ENCODE results near the gene S100A2. TPM values are rescaled to one million over a fixed set of nuclear protein-coding genes. Genes with fewer than 3 reads are reported as not detected.

Gene S100A2
- total and polyA plus RNA-seq, 2 experiments from 2014 or later, result 0.66 to 0.89 TPM

GRCh38 chr1:153583976-153584375 is 18.3 kb upstream of the S100A2 start:
- no peaks in the 10 kb centered on the region for H3K9me2 ChIP-seq (ENCODE audit: insufficient read depth)
- H3K27me3 ChIP-seq (ENCODE audit: insufficient read depth), result no peaks in the 10 kb centered on the region
- H3K4me3 ChIP-seq, result no peak overlapping the region
- no peak overlapping the region for H3K4me2 ChIP-seq
- Mint-ChIP-seq H3K4me1 (peaks cover 9% of the 10 kb centered on the region; the same call in 2 of the 3 replicates), H3K27me3 (ENCODE audit: insufficient read depth, low read depth, poor library complexity) (peaks cover 9% of the 10 kb centered on the region), H3K36me3 (ENCODE audit: low read depth) (no peaks in the 10 kb centered on the region), H3K27ac (no peak overlapping the region), H3K9me3 (no peaks in the 10 kb centered on the region), H3K4me3 (no peak overlapping the region)
- H3K4me1 ChIP-seq (ENCODE audit: insufficient read depth), result peaks cover 6% of the 10 kb centered on the region; the same call in 1 of the 2 replicates
- no peak overlapping the region for H2AFZ ChIP-seq
- DNase-seq (ENCODE audit: low spot score) (no peak), ATAC-seq (no peak)
- no peaks in the 10 kb centered on the region for H3K36me3 ChIP-seq (ENCODE audit: insufficient read depth)
- H4K20me1 ChIP-seq (replicated peaks; ENCODE audit: insufficient read depth), result no peaks in the 10 kb centered on the region
- H3K79me2 ChIP-seq (replicated peaks; ENCODE audit: insufficient read depth), result no peaks in the 10 kb centered on the region
- no peak for TF ChIP-seq JUNB (IDR thresholded peaks at IDR 0.05; ENCODE audit: unreplicated experiment)
- TF ChIP-seq POLR2AphosphoS5 (IDR thresholded peaks at IDR 0.05; ENCODE audit: low read depth), result no peak
- no peak for TF ChIP-seq EZH2 (IDR thresholded peaks at IDR 0.05; ENCODE audit: low read depth, unreplicated experiment)
- no peak for TF ChIP-seq NANOG (IDR thresholded peaks at IDR 0.05; ENCODE audit: borderline replicate concordance)
- no peak for TF ChIP-seq ETS1 (IDR thresholded peaks at IDR 0.05)
- TF ChIP-seq CREB1 (CRISPR knock-in tag; IDR thresholded peaks at IDR 0.05; ENCODE audit: low read depth), result no peak
- TF ChIP-seq ZNF462 (CRISPR knock-in tag; IDR thresholded peaks at IDR 0.05), result no peak
- TF ChIP-seq ZNF331 (CRISPR knock-in tag; IDR thresholded peaks at IDR 0.05; ENCODE audit: low read depth), result no peak
- TF ChIP-seq EZH2phosphoT487 (IDR thresholded peaks at IDR 0.05; ENCODE audit: unreplicated experiment), result no peak
- TF ChIP-seq REST (IDR thresholded peaks at IDR 0.05; ENCODE audit: unreplicated experiment), result no peak
- no peak for TF ChIP-seq ZNF114 (CRISPR knock-in tag; IDR thresholded peaks at IDR 0.05)
- no peak for TF ChIP-seq STAT1 (IDR thresholded peaks at IDR 0.05; ENCODE audit: unreplicated experiment)
- TF ChIP-seq CTCF (conservative IDR thresholded peaks at IDR 0.05; ENCODE audit: low read depth in 2 of 2), result no peak
- no peak overlapping the region for H3K27ac ChIP-seq (ENCODE audit: low read depth)
- no peaks in the 10 kb centered on the region for H3F3A ChIP-seq (replicated peaks; ENCODE audit: low read depth)

Data from GM23338 (cell line).